MM.1S (cell line): ENCODE measurements around the gene SVEP1.

ENCODE experiments used
- EZH2 ChIP-seq: fragments of 300-600 bp; sonication (generic); optimal IDR thresholded peaks from 2 replicates; pipeline ENCODE3; 2017; ENCODE audit warnings: low read depth, mild to moderate bottlenecking, antibody characterized with exemption, low read length, mixed read lengths
- EZH2phosphoT487 ChIP-seq: fragments of 300-600 bp; sonication (generic); IDR thresholded peaks from 2 replicates; pipeline ENCODE4 v1.6.1; 2018; ENCODE audit warnings: antibody characterized with exemption, low read length

- TF ChIP-seq EZH2 (no peak), EZH2phosphoT487 (no peak)
Measured at GRCh38 chr9:110561826-110562225, 17.7 kb downstream of the SVEP1 start.
